PC-3 (cell line): Measurements from ENCODE around the gene MED26.

Experiments
- CTCF ChIP-seq: fragments of 300-600 bp; sonication (generic); conservative IDR thresholded peaks from 2 replicates; pipeline ENCODE4 v1.5.1; 2017; ENCODE audit warnings: antibody characterized with exemption, low read depth, mild to moderate bottlenecking, low read length
- EZH2 ChIP-seq: fragments of 300-600 bp; sonication (generic); IDR thresholded peaks from one replicate; pipeline ENCODE4 v1.6.1; 2017; ENCODE audit warnings: antibody characterized with exemption, mild to moderate bottlenecking, low read length; ENCODE audit not compliant: unreplicated experiment
- EZH2phosphoT487 ChIP-seq: fragments of 300-600 bp; sonication (generic); IDR thresholded peaks from 2 replicates; pipeline ENCODE4 v1.6.1; 2018; ENCODE audit warnings: mild to moderate bottlenecking, antibody characterized with exemption, low read length, borderline replicate concordance

- no peak for TF ChIP-seq CTCF
- no peak for TF ChIP-seq EZH2phosphoT487
- TF ChIP-seq EZH2, result no peak
Measured at GRCh38 chr19:16654140-16654539, 26.1 kb upstream of the MED26 start.
